GM18511 (cell line): ENCODE results near the gene ZNF443.
"Not testable (repeated sequence)": the region's sequence is repeated elsewhere in the genome, so short reads cannot be mapped to it uniquely, and the experiment has no call there.

Experiments
- ATAC-seq: cut with Tn5 transposase; IDR thresholded peaks from one replicate; pipeline ENCODE4 v1.9.1; 2021; ENCODE audit warnings: mild to moderate bottlenecking, moderate library complexity; ENCODE audit not compliant: unreplicated experiment

ZNF443 gene

DNA sequence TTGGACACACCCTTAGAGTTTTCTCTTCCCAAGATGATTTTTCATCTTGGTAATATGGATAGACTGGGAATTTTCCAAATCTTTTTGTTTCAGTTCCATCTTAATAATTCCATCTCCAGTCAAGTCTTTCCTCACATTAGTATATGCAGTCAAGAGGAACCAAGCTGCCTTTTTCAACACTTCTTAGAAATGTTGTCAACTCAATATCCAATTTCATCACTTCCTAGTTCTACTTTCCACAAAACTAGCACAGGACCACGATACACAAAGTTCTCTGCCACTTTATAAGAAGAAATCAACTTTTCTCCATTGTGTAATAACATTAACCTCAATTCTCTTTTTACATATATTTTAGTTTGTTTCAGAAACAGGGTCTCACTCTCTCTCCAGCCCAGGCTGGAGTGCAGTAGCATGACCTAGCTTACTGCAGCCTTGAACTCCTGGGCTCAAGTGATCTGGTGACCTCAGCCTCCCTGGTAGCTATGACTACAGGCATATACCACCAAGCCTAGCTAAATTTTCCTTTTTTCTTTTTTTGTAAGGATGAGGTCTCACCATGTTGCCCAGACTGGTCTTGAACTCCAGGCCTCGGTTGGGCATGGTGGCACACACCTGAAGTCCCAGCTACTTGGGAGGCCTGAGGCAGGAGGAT lies 15.5 kb downstream of the ZNF443 start:
- no peak for ATAC-seq

DNA sequence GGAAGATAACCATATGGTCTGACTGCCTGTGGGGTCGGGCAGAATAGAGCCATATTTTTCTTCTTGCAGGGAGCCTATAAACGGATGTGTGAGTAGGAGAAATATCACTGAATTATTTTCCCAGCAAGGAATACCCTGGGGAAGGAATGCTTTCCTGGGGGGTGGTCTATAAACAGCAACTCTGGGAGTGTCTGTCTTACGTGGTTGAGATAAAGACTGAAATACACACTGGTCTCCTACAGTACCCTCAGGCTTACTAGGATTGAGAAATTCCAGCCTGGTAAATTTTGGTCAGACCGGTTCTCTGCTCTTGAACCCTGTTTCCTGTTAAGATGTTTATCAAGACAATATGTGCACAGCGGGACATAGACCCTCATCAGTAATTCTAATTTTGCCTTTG lies 23.5 kb downstream of the ZNF443 start:
- not testable (repeated sequence) for ATAC-seq

DNA sequence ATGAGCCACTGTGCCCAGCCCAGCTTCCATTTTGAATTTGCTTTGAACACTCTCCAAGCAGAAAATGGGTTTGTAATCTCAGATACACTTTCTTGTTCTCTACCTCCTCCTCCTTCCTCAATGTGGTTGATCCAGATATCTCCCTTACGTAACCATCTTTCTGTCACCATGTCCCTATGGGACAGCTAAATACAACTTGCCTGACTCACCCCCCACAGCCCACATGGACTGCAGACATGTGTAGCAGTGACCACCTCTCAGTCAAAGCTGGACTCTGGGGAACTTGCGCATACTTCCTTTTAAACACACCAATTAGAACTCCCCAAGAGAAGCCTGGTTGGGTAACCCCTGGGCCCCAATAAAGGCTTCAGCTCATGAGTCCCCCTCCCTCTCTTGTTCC lies 28.9 kb downstream of the ZNF443 start:
- ATAC-seq = no peak

GRCh38 chr19:12400633-12401502 lies 40.0 kb downstream of the ZNF443 start, which contains the start of gene ZNF799:
TSS of gene ZNF799 (minus strand) at chr19:12401271. CDS start at chr19:12401070, 201 bp downstream.
- peak; percentile 90 for ATAC-seq

DNA sequence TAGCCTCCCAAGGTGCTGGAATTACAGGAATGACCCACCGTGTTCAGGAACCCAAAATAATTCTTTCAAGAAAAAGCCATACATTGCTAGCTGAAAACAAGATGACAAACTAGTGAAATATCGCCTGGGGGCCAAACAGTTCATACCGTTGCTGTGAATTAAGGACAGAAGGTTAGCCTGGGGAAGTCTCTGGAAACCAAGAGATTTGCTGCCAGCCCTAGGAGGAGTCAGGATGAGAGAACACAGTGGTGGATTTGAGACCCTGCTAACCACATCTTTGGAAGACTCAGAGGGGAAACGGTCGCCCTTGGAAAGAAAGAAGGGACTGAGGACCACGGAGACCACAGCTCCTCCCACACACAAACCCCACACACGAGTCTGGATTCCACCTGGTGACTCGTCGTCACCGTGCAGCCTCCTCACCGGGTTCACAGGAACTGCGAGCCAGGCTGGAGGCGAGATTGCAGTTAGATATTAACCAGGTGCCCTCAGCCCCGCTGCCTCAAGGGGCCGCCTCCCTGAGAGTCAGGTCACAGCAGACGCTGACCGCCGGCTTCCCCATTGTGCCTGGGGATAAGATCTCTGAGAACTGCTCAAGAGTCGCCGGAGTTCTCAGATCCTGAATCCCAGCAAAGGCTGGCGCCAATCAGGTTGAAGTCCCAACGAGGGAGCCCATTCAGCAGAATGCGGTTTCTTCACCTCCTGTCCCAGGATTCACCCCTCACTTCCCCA lies 40.8 kb downstream of the ZNF443 start:
- peak; percentile 57 for ATAC-seq

DNA sequence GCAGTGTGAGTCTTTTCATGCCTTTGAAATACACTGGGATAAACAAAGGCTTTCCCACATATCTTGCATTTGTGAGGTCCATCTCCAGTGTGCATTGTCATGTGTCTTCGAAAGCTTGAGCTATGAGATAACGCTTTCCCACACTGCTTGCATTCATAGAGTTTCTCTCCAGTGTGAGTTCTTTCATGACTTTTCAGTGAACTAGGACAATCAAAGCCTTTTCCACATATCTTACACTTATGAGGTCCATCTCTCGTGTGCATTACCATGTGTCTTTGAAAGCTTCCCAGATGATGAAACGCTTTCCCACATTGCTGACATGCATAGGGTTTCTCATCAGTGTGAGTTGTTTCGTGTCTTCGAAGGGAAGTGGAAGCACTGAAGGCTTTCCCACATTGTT lies 49.7 kb downstream of the ZNF443 start:
- ATAC-seq = not testable (repeated sequence)

- ATAC-seq = not testable (repeated sequence)
These were observed 54.5 kb downstream of the ZNF443 start for GRCh38 chr19:12386365-12386764.

DNA sequence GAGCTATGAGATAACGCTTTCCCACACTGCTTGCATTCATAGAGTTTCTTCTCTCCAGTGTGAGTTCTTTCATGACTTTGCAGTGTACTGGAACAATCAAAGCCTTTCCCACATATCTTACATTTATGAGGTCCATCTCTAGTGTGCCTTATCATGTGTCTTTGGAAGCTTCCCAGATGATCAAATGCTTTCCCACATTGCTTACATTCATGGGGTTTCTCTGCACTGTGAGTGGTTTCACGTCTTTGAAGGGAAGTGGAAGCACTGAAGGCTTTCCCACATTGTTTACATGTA lies 60.4 kb downstream of the ZNF443 start:
- ATAC-seq = no peak

DNA sequence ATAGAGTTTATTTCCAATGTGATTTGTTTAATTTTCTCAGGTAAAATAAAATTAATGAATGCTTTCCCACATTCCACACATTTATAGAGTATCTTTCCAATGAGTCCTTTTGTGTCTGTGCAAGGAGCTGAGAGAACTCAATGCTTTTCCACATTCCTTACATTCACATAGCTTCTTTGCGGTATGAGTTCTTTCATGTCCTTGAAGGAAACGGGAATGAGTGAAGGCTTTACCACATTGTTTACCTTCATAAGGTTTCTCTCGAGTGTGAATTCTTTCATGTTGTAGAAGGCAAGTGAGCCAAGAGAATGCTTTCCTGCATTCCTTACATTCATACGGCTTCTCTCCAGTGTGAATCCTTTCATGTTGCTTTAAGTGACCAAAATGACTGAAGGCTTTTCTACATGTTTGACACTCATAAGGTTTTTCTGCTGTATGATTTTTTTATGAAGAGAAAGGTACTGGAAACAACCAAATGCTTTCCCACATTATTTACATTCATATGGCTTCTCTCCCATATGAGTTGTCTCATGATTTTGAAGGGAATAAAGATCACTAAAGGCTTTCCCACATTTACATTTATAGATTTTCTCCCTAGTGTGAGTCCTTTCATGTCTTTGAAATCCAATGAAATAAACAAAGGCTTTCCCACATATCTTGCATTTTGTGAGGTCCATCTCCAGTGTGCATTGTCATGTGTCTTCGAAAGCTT lies 60.9 kb downstream of the ZNF443 start:
- no peak for ATAC-seq
